Motor neuron (in vitro differentiated cells): ENCODE data around the gene LDB2. TPM values are rescaled to one million over a fixed set of nuclear protein-coding genes. Genes with fewer than 3 reads are reported as not detected.

Experiments
- ATAC-seq, 8 experiments: fragments of 200-7000 bp; cut with Tn5 transposase; replicated peaks in 6 of 8; 2 replicates each; pipeline ENCODE4 v1.8.0; 2021; ENCODE audit warnings: mild to moderate bottlenecking in 8 of 8, moderate library complexity in 8 of 8
- H3K27ac ChIP-seq, 2 donors: fragments of 250-450 bp; sonication (Bioruptor Pico); 2 replicates each; pipeline ENCODE4 v1.9.0; 2021; ENCODE audit warnings: antibody characterized with exemption in 2 of 2, mild to moderate bottlenecking in 2 of 2, moderate library complexity in 1 of 2
- H3K4me1 ChIP-seq, 2 donors: fragments of 250-450 bp; sonication (Bioruptor Pico); replicated peaks in 1 of 2; 2 replicates each; pipeline ENCODE4 v1.6.1; 2021; ENCODE audit warnings: antibody characterized with exemption in 2 of 2, mild to moderate bottlenecking in 2 of 2, moderate library complexity in 1 of 2
- H3K4me3 ChIP-seq, 5 donors: fragments of 250-450 bp; sonication (Bioruptor Pico); 2 replicates each; pipeline ENCODE4 v1.9.0; 2021; ENCODE audit warnings: antibody characterized with exemption in 5 of 5, mild to moderate bottlenecking in 5 of 5, moderate library complexity in 4 of 5
- WGBS, 10 experiments: fragments of 450-650 bp; shearing (Covaris generic); methylation state at CpG; one replicate each; pipeline ENCODE4 v1.0.0; 2022; 5-methylcytosine and 5-hydroxymethylcytosine counted together
- in situ Hi-C, 9 experiments: fragments of 400-800 bp; cut with MboI; loops; one replicate each; pipeline ENCODE4 v1.15.0; 2021; ENCODE audit warnings: low sequenced_read_pairs in 9 of 9, low pct_unique_long_range_greater_than_20kb in 2 of 9; ENCODE audit not compliant: unreplicated experiment in 9 of 9
- total RNA-seq, 8 experiments: library from RNA; unstranded; fragments of 300-600 nt; gene quantifications; 2 replicates each; pipeline versions ENCODE4 v1.2.3 to v1.2.4, GENCODE V29; 2022

Gene LDB2
- total RNA-seq, 8 experiments from 2014 or later: 5.8 to 107 (median 20.9) TPM

DNA sequence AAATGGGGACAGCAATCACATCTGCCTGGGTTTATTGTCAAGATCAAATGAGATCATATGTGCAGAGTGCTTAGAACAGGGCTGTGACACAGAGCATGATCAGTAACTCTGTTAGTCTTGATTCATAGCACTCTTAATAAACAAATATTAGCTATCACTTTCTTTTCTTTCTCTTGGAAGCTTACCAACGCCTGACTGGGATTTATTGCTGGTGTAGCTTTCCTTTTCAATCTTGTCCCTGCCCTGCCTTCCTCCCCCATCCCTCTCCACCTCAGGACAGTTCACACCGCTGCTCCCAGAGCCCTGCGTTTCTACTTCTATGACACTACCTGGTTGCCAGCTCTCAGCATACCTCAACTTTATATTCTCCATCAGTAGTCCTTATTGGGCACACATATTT lies 120.7 kb downstream of the LDB2 start:
- Histone ChIP-seq H3K27ac (no peak overlapping the region), H3K4me3 (no peak overlapping the region), H3K4me1 (peaks cover under 1 to 2% of the 10 kb centered on the region in 2 donors)
- 50 to 100% (median 100%) methylated on average over 1 to 3 of the region's 3 CpGs; no CpG with 5 or more reads in 2 of the 10 experiments for WGBS, 10 experiments
- in situ Hi-C loops: loop anchor here in 2 of 9 experiments (25.0 kb wide), 1 partner anchor 560 kb away; no protein-coding TSS in a partner anchor
- no peak for ATAC-seq

DNA sequence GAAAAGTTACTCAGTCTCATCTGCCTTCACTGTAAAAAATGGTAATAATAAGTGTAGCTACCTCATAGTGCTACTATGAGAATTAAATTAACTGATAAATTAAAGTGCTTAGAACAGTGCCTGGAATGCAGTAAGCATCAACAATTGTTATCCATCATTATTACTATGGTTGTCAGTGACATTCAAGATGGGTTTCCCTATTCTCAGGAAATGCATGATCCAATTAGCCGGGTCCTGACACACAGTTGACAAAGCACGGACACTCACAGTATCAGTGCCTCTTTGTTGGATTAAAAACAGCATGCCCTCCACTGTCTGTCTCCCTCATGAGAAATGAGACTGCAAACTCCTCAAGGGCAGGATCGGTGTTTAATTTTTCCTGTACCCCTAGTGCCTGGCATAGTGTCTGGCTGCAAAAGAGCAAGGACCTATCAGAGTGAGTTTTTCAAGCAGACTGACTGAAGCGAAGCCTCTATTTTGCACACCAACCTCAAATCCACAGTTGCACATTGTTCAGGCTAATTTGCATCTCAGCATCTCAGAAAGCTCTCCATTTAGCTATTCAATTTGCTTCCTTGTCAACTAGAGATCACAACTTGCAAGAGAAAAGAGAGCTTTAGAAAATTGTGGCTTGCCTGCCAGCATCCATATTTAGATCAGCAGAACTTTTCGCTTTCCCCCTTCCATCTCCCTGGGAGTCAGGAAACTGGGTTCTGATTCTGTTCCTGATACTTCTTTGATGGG lies 122.9 kb downstream of the LDB2 start:
- no peak overlapping the region for H3K4me3 ChIP-seq
- in situ Hi-C loops: loop anchor here in 2 of 9 experiments (25.0 kb wide), 1 partner anchor 562 kb away; no protein-coding TSS in a partner anchor
- WGBS, 10 experiments: 46 to 96% (median 82%) methylated on average over 1 to 5 of the region's 5 CpGs
- H3K27ac ChIP-seq: no peak overlapping the region
- no peak for ATAC-seq
- H3K4me1 ChIP-seq: no peaks in the 10 kb centered on the region

DNA sequence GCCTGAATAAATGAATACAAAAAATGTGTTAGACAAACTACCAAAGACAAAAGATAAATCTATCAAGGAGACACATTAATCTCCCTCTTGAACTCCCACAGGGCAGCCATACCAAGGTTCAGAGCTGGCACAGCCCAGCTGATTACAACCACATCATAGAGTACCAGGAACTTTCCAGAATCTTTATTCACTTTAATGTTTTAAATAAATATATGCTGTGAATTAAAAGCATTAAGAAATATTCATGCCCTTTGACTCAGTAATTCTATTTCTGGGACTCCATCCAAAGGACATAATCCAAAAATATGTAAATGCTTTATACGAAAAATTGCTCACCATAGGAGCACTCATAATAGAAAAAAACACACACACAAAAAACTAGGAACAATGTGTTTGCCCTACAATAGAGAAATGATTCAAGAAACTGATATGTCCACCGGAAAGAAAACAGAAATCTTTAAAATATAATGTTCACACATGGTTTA lies 126.0 kb downstream of the LDB2 start:
- H3K27ac ChIP-seq: no peak overlapping the region
- no peak overlapping the region for H3K4me3 ChIP-seq
- 27 to 100% (median 85%) methylated on average over 1 to 2 of the region's 2 CpGs for WGBS, 10 experiments
- ATAC-seq: no peak
- peaks cover 3 to 7% of the 10 kb centered on the region in 2 donors for H3K4me1 ChIP-seq
- in situ Hi-C loops: no loop called here

DNA sequence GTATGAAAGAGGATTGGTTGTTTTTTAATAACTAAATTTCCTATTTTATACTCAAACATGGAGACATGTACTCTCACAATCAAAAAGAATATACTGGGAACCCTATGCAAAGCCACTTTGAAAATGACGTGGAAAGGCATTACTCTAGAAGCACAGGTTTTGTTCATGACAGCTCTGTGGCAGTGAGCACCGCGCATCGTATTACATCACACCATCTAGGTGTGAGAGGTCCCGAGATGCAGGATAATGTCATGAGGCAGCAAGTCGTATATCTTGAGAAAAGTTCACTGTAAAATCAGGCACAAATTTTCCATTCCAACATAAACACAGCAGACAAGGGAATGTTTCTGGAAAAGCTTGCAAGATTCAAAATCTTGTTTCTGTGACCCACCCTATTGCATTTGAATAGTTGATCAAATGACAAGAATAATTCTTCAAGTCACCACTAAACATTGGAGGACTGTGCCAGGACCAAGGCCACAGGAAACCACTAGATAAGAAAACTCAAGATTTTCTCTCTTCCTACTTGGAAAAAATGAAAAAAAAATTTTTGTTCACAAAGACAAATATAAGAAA lies 127.6 kb downstream of the LDB2 start:
- peak in 7 of 8 experiments; percentile 48 to 92 (median 70) for ATAC-seq
- Histone ChIP-seq H3K4me3 (no peak overlapping the region), H3K4me1 (peaks cover 3 to 7% of the 10 kb centered on the region in 2 donors), H3K27ac (no peak overlapping the region)
- 54 to 100% (median 78%) methylated on average over 1 to 6 of the region's 6 CpGs; no CpG with 5 or more reads in 2 of the 10 experiments for whole genome bisulfite sequencing, 10 experiments
- in situ Hi-C loops: no loop called here

DNA sequence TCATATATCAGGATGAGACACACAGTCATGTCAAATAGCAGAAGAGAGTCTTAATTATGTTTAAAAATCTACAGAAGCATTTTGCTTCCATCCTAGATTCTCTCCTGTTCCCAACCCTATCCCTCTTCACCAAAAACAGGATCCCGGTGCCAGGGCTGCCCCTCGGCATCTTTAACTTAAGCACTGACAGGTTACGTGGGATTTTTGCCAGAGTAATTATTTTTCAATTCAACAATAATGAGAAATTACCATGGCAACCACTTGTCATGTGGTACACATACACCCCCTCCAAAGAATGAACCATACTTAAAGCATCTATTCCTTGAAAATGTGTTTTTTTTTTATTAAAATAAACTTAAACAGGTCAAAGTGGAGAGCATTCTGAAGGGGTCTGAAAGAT lies 130.6 kb downstream of the LDB2 start:
- WGBS, 10 experiments: 57 to 100% (median 94%) methylated on average over 1 to 3 of the region's 3 CpGs; no CpG with 5 or more reads in 2 of the 10 experiments
- no peak overlapping the region for H3K4me3 ChIP-seq
- in situ Hi-C loops: no loop called here
- ATAC-seq: no peak
- H3K4me1 ChIP-seq: peaks cover 3 to 7% of the 10 kb centered on the region in 2 donors
- H3K27ac ChIP-seq: no peak overlapping the region

DNA sequence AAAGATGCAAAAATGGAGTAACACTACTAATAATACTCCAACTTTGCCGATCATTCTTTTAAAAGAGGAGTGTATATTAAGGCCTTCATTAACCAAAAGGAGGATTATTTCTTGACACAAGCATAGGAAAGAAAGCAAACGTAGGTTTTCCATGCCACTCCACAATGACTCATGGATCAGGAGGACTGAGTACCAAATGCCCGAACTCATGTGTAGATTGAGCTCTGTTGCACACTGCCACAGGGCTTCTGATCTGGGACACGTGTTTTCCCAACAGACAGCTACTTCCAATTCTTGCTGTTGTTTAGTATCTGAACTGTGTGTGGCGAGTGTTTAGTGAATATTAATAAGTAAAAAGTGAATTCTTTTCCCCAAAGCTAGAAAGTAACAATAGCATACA lies 131.2 kb downstream of the LDB2 start:
- in situ Hi-C loops: no loop called here
- Histone ChIP-seq H3K4me3 (no peak overlapping the region), H3K4me1 (peaks cover 3 to 7% of the 10 kb centered on the region in 2 donors), H3K27ac (no peak overlapping the region)
- 80 to 100% (median 92%) methylated on average over 1 to 5 of the region's 5 CpGs for WGBS, 10 experiments
- no peak for ATAC-seq

DNA sequence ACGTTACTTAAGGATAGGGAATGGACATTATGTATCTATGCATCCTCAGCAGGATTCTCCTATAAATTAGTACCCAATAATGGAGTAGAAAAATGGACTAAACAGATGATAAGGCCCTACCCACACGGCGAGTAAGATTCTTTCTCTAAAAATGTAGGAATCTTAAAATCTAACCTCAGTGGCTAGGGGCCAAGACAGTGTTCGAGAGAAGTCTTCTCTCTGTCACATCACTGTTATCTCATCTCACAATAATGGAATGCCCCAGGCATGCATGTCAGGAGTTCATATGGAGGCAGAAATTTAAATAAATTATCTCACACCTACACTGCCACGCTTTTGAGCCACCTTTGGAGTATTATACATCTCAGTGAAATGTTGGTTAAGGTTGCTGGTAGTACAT lies 132.9 kb downstream of the LDB2 start:
- Histone ChIP-seq H3K4me3 (no peak overlapping the region), H3K27ac (no peak overlapping the region), H3K4me1 (peaks cover 3 to 7% of the 10 kb centered on the region in 2 donors)
- ATAC-seq: no peak
- 76 to 100% (median 97%) methylated on average over 1 to 5 of the region's 5 CpGs; no CpG with 5 or more reads in 2 of the 10 experiments for WGBS, 10 experiments
- in situ Hi-C loops: no loop called here

DNA sequence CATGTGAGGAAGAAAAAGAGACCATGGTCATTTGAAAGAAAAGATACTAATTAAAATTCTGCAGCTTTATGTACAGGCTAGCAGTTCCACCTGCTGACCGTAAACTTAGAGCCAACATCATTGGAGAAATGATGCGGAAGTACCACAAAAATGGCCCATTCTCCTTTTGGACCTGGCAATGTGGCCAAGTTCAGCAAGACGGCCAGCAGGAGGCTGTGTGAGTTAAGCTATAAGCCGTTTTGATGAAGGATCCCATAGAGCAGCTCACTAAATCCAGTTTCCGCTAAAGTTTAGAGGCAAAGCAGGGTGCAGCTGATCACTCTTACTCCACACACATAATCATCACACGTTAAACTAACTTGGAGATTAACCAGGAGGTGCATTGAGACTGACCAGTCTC lies 133.8 kb downstream of the LDB2 start:
- WGBS, 10 experiments: 82 to 100% (median 93%) methylated on average over 2 to 5 of the region's 6 CpGs; no CpG with 5 or more reads in 1 of the 10 experiments
- no peak overlapping the region for H3K4me3 ChIP-seq
- H3K4me1 ChIP-seq: peaks cover 7% of the 10 kb centered on the region in 2 donors
- no peak overlapping the region for H3K27ac ChIP-seq
- in situ Hi-C loops: no loop called here
- no peak for ATAC-seq

DNA sequence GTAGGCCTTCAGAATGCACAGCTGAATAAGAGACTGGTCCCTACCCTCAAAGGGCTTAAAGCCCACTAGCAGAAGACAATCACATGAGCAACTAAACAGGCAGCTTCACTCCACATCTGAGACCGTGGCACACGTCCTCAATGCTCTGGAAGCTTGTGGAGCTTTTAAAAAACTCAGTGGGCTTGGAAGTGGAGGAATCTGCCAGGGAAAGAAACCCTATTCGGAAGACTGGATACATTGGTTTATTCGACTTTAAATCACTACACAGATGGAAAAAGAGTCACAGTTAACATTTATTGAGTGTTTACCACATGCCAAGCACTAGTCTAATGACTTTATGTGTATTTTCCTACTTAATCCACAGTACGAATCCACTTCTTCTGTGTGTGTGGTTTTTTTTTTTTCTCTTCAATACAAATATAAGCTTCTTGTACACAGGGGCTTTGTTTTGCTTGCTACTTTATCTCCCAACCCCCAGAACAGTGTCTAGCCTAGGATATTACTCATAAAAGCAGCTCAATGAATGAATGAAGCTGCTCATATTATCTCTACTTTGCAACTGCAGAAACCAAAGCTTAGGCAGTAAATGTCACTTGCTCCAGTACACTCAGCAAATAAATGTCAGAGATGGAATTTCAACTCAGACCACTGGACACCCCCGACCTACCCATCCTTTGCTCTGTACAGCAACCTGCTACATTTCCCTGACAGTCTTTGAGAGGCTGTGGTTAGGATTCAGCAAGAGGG lies 137.7 kb downstream of the LDB2 start:
- Histone ChIP-seq H3K27ac (no peak overlapping the region), H3K4me1 (peaks cover 12 to 28% of the 10 kb centered on the region in 2 donors), H3K4me3 (no peak overlapping the region)
- in situ Hi-C loops: no loop called here
- ATAC-seq: no peak
- 44 to 100% (median 78%) methylated on average over 1 to 6 of the region's 6 CpGs for WGBS, 10 experiments

DNA sequence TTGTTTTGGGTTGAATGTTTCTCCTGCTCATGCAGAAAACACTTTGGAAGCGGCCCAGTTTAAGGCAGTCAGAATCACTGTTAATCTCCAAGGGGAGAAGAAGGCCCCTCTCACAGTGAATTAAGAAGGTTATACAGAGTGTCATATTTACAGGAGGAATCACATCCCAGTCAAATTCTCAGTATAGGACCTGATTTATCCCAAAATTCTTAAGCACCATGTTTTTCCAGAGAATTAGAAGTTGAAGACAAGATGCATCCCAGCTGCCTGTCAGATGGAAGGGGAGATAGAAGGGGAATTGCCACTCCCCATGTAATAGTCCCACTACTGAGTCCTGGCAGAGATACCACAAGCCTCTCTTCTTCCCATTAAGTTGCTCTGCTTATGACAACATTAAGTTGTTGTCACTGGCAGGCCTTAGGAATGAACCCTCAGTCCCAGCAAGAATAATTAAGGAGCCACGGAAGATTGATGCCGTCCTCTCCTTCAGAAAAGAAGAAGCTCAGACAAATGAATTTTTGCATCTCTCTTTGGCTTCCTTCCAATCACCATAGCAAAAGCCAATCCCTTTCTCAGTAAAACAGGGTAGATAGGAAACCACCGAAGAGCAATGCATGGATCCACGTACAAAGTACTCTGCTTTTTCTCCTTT lies 138.4 kb downstream of the LDB2 start:
- Histone ChIP-seq H3K4me1 (peaks cover 12 to 28% of the 10 kb centered on the region in 2 donors), H3K4me3 (no peak overlapping the region), H3K27ac (no peak overlapping the region)
- in situ Hi-C loops: no loop called here
- WGBS, 10 experiments: 39 to 100% (median 58%) methylated on average over 1 to 5 of the region's 5 CpGs; no CpG with 5 or more reads in 3 of the 10 experiments
- ATAC-seq: peak in 7 of 8 experiments; percentile 11 to 95 (median 63)

DNA sequence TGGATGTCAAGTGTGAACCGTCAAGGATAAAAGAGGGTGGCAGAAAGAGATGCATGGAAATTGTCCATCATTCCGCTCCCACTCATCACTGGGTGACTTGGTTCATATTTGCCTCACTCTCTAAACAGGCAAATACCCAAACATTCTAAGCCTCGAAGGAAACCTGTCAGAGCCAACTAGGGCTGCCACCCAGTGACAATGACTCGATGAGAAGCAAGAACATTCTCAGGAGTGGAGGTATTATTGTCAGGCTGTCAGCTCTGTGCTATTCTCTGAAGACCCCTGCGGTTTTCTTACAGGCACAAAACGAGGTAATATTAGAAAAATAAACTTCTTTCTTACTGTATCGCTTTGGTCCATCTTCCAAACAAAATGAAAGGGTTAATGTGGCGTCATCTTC lies 139.6 kb downstream of the LDB2 start:
- Histone ChIP-seq H3K27ac (no peak overlapping the region), H3K4me3 (no peak overlapping the region), H3K4me1 (peaks cover 12 to 28% of the 10 kb centered on the region in 2 donors)
- WGBS, 10 experiments: 71 to 100% (median 89%) methylated on average over 1 to 8 of the region's 8 CpGs
- no peak for ATAC-seq
- in situ Hi-C loops: no loop called here

DNA sequence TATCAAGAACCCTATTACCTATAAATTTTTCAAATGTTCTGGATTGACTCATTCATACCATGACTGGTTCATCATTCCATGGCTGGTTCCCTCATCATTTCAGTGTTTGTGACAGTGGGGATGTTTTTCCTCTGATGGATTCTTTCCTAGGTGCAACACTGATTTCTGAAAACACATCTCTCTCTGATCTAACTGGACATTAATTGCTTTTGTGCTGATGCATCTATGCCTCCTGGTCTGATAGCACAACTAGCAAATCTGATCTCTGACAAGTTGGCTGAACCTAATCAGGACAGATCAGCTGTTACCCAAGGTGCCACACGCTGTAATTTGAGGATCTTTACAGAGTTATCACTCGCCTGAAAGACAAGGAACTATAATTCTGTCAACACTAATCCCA lies 140.2 kb downstream of the LDB2 start:
- no peak overlapping the region for H3K4me3 ChIP-seq
- peaks cover 12 to 28% of the 10 kb centered on the region in 2 donors for H3K4me1 ChIP-seq
- in situ Hi-C loops: no loop called here
- WGBS, 10 experiments: 80 to 100% (median 85%) methylated on average over 1 to 2 of the region's 2 CpGs; no CpG with 5 or more reads in 6 of the 10 experiments
- peak in 3 of 8 experiments; percentile 31 to 52 (median 40) for ATAC-seq
- H3K27ac ChIP-seq: no peak overlapping the region
